ACC112 (cell line): ENCODE measurements around the gene CRYBA4.
"Not testable (repeated sequence)": the region's sequence is repeated elsewhere in the genome, so short reads cannot be mapped to it uniquely, and the experiment has no call there.

Experiments used
- H2AFZ ChIP-seq: fragments of 200-600 bp; sonication (generic); one replicate; pipeline ENCODE4 v1.6.0; 2017; ENCODE audit warnings: antibody characterized with exemption, low read length; ENCODE audit not compliant: unreplicated experiment
- H3K27ac ChIP-seq: fragments of 200-600 bp; sonication (generic); 2 replicates; pipeline ENCODE4 v1.5.1; 2014; ENCODE audit warnings: low read depth, mild to moderate bottlenecking, antibody characterized with exemption, low read length, moderate library complexity
- H3K27me3 ChIP-seq: fragments of 200-600 bp; sonication (generic); 2 replicates; pipeline ENCODE4 v1.6.1; 2014; ENCODE audit warnings: mild to moderate bottlenecking, antibody characterized with exemption, low read length, moderate library complexity, mixed read lengths; ENCODE audit not compliant: insufficient read depth
- H3K36me3 ChIP-seq: fragments of 200-600 bp; sonication (generic); 2 replicates; pipeline ENCODE4 v1.6.1; 2016; ENCODE audit warnings: mild to moderate bottlenecking, antibody characterized with exemption, low read length, moderate library complexity, mixed read lengths; ENCODE audit not compliant: insufficient read depth
- H3K4me1 ChIP-seq: fragments of 200-600 bp; sonication (generic); one replicate; pipeline ENCODE4 v1.6.1; 2016; ENCODE audit warnings: low read length, mixed read lengths; ENCODE audit not compliant: insufficient read depth, unreplicated experiment, control insufficient read depth
- H3K4me3 ChIP-seq: fragments of 200-600 bp; sonication (generic); 2 replicates; pipeline ENCODE4 v1.5.1; 2014; ENCODE audit warnings: mild to moderate bottlenecking, low read depth, low read length
- H3K79me2 ChIP-seq: fragments of 200-600 bp; sonication (generic); one replicate; pipeline ENCODE4 v1.6.0; 2016; ENCODE audit warnings: low read length; ENCODE audit not compliant: control insufficient read depth, unreplicated experiment, insufficient read depth

CRYBA4 gene

GRCh38 chr22:26613753-26614152, 8.0 kb upstream of the CRYBA4 start:
- not testable (repeated sequence) for H3K27ac ChIP-seq, H3K4me3 ChIP-seq, H3K4me1 ChIP-seq, H2AFZ ChIP-seq, H3K27me3 ChIP-seq, H3K79me2 ChIP-seq, H3K36me3 ChIP-seq

- Histone ChIP-seq H3K4me1 (peaks cover 6% of the 10 kb centered on the region), H3K36me3 (no peaks in the 10 kb centered on the region), H3K79me2 (no peaks in the 10 kb centered on the region), H3K4me3 (no peak overlapping the region), H3K27ac (no peak overlapping the region), H3K27me3 (0 out of 2 replicates have a peak, but pooled peaks cover 6% of the 10 kb centered on the region), H2AFZ (no peak overlapping the region)
Observed at GRCh38 chr22:26614322-26614721, 7.4 kb upstream of the CRYBA4 start.

- Histone ChIP-seq H3K27me3 (0 out of 2 replicates have a peak, but pooled peaks cover 6% of the 10 kb centered on the region), H3K4me1 (peaks cover 1% of the 10 kb centered on the region), H3K79me2 (no peaks in the 10 kb centered on the region), H3K27ac (no peak overlapping the region), H3K4me3 (no peak overlapping the region), H2AFZ (no peak overlapping the region), H3K36me3 (no peaks in the 10 kb centered on the region)
Observed at GRCh38 chr22:26615149-26615548, 6.6 kb upstream of the CRYBA4 start.

GRCh38 chr22:26615830-26616435, 5.8 kb upstream of the CRYBA4 start:
- H3K79me2 ChIP-seq, result no peaks in the 10 kb centered on the region
- 0 out of 2 replicates have a peak, but pooled peaks cover 6% of the 10 kb centered on the region for H3K27me3 ChIP-seq
- no peaks in the 10 kb centered on the region for H3K4me1 ChIP-seq

GRCh38 chr22:26616650-26617049, 5.1 kb upstream of the CRYBA4 start:
- no peak overlapping the region for H2AFZ ChIP-seq
- no peak overlapping the region for H3K27ac ChIP-seq
- H3K27me3 ChIP-seq, result 0 out of 2 replicates have a peak, but pooled peaks cover 6% of the 10 kb centered on the region
- H3K79me2 ChIP-seq, result no peaks in the 10 kb centered on the region
- no peaks in the 10 kb centered on the region for H3K4me1 ChIP-seq
- no peak overlapping the region for H3K4me3 ChIP-seq
- H3K36me3 ChIP-seq, result no peaks in the 10 kb centered on the region

More at GRCh38 chr22:26615830-26616435, 5.8 kb upstream of the CRYBA4 start:
- H3K36me3 ChIP-seq, result no peaks in the 10 kb centered on the region
- H3K4me3 ChIP-seq, result no peak overlapping the region
- H2AFZ ChIP-seq, result no peak overlapping the region
- H3K27ac ChIP-seq, result no peak overlapping the region

GRCh38 chr22:26617271-26618199, 4.2 kb upstream of the CRYBA4 start, which contains the start of gene CRYBB1:
TSS of gene CRYBB1 (minus strand) at chr22:26618027. CDS start at chr22:26616319, 1,708 bp downstream.
- no peak within 1 kb of the TSS for H2AFZ ChIP-seq

GRCh38 chr22:26618455-26618854, 3.3 kb upstream of the CRYBA4 start:
- H3K27ac ChIP-seq, result no peak overlapping the region

More at GRCh38 chr22:26617271-26618199, 4.2 kb upstream of the CRYBA4 start, which contains the start of gene CRYBB1:
- Histone ChIP-seq H3K4me3 (no peak within 1 kb of the TSS), H3K36me3 (no peaks in the 10 kb centered on the region), H3K27me3 (0 out of 2 replicates have a peak, but pooled peaks cover 6% of the 10 kb centered on the region), H3K4me1 (no peaks in the 10 kb centered on the region), H3K27ac (no peak within 1 kb of the TSS), H3K79me2 (no peaks in the 10 kb centered on the region)

GRCh38 chr22:26619510-26619909, 2.3 kb upstream of the CRYBA4 start:
- H3K4me3 ChIP-seq, result no peak overlapping the region
- no peaks in the 10 kb centered on the region for H3K27me3 ChIP-seq
- no peak overlapping the region for H3K27ac ChIP-seq
- H3K4me1 ChIP-seq, result no peaks in the 10 kb centered on the region
- no peaks in the 10 kb centered on the region for H3K36me3 ChIP-seq
- H2AFZ ChIP-seq, result no peak overlapping the region
- H3K79me2 ChIP-seq, result no peaks in the 10 kb centered on the region

More at GRCh38 chr22:26618455-26618854, 3.3 kb upstream of the CRYBA4 start:
- Histone ChIP-seq H3K36me3 (no peaks in the 10 kb centered on the region), H3K4me1 (no peaks in the 10 kb centered on the region), H3K27me3 (no peaks in the 10 kb centered on the region), H3K4me3 (no peak overlapping the region), H2AFZ (no peak overlapping the region), H3K79me2 (no peaks in the 10 kb centered on the region)

GRCh38 chr22:26620197-26620596, 1.6 kb upstream of the CRYBA4 start:
- no peaks in the 10 kb centered on the region for H3K36me3 ChIP-seq
- no peaks in the 10 kb centered on the region for H3K79me2 ChIP-seq
- no peak overlapping the region for H3K27ac ChIP-seq
- no peak overlapping the region for H3K4me3 ChIP-seq
- no peak overlapping the region for H2AFZ ChIP-seq
- H3K27me3 ChIP-seq, result no peaks in the 10 kb centered on the region
- H3K4me1 ChIP-seq, result no peaks in the 10 kb centered on the region

- H3K36me3 ChIP-seq, result no peaks in the 10 kb centered on the region
- H3K4me1 ChIP-seq, result no peaks in the 10 kb centered on the region
- no peaks in the 10 kb centered on the region for H3K79me2 ChIP-seq
- H3K4me3 ChIP-seq, result no peak overlapping the region
- H3K27me3 ChIP-seq, result no peaks in the 10 kb centered on the region
- no peak overlapping the region for H3K27ac ChIP-seq
- no peak overlapping the region for H2AFZ ChIP-seq
Observed at GRCh38 chr22:26623984-26624383, 2.2 kb downstream of the CRYBA4 start.
